Omental fat pad (tissue), 4 donors: ENCODE measurements around the gene CENPN. TPM values are rescaled to one million over a fixed set of nuclear protein-coding genes. Genes with fewer than 3 reads are reported as not detected.

Experiments used
- ATAC-seq: fragments of 150-250 bp; one replicate; pipeline ENCODE4 v1.9.1; 2016; ENCODE audit warnings: mild to moderate bottlenecking, moderate library complexity; ENCODE audit not compliant: low FRiP score
- DNase-seq: peaks from one replicate; pipeline ENCODE4 v3.0.0-alpha.2; 2019; ENCODE audit warnings: low spot score
- total RNA-seq, 4 donors: library from RNA; depleted of rRNA; stranded (reverse); fragments of >200 nt; gene quantifications; one replicate each; pipeline ENCODE4 v1.1.0, GENCODE V29; 2016
- TF ChIP-seq, protein P1 (sequence below), 3 donors: fragments of 450-650 bp; IDR thresholded peaks; one replicate each; pipeline ENCODE4 v1.5.1; 2016 to 2017; ENCODE audit warnings: antibody characterized with exemption in 3 of 3, mild to moderate bottlenecking in 3 of 3, moderate library complexity in 2 of 3

Gene CENPN
- total RNA-seq, 4 donors from 2014 or later, result 4.5 to 12.0 (median 8.4) TPM

DNA sequence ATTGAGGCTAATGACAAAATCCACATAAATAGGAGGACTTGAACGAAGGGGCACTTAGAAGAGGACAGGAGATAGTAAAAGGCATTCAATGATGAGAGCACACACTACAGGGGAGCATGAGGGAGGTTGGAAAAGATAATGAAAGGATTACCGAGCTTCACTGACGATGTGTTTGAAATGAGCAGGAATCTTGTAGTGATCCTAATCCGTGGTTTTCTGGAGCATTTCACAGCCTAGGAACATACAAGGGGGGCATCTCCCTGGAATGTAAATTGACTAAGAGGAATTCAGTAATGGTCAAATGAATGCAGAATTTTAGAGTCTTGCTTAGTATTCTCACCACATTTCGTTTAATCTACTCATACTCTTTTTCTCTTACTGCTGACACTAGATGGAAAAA is 33.8 kb downstream of the CENPN start:
- TF ChIP-seq, protein P1, sequence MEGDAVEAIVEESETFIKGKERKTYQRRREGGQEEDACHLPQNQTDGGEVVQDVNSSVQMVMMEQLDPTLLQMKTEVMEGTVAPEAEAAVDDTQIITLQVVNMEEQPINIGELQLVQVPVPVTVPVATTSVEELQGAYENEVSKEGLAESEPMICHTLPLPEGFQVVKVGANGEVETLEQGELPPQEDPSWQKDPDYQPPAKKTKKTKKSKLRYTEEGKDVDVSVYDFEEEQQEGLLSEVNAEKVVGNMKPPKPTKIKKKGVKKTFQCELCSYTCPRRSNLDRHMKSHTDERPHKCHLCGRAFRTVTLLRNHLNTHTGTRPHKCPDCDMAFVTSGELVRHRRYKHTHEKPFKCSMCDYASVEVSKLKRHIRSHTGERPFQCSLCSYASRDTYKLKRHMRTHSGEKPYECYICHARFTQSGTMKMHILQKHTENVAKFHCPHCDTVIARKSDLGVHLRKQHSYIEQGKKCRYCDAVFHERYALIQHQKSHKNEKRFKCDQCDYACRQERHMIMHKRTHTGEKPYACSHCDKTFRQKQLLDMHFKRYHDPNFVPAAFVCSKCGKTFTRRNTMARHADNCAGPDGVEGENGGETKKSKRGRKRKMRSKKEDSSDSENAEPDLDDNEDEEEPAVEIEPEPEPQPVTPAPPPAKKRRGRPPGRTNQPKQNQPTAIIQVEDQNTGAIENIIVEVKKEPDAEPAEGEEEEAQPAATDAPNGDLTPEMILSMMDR (IDR thresholded peaks at IDR 0.05), result no peak
- DNase-seq (no peak), ATAC-seq (no peak)

DNA sequence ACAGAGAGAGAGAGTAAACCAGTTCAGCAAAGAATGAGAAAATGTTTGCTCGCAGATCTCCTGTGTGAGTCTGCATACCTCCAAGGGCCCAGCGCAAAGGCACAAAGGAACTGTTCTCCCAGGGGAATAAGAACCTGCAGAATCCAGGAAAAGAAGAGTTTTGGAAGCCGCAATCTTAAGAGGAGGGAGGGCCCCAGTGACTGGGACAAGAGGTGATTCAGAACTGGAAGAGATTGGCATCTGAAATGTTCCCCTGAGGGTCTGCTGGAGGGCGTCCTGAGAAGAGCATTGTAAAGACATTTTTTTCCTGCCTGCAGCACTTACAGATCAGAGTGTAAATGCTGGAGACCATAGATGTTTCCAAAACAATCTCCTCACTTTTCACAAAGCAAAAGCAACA is 34.7 kb downstream of the CENPN start:
- TF ChIP-seq, protein P1 (IDR thresholded peaks at IDR 0.05), result no peak
- DNase-seq (no peak), ATAC-seq (no peak)

DNA sequence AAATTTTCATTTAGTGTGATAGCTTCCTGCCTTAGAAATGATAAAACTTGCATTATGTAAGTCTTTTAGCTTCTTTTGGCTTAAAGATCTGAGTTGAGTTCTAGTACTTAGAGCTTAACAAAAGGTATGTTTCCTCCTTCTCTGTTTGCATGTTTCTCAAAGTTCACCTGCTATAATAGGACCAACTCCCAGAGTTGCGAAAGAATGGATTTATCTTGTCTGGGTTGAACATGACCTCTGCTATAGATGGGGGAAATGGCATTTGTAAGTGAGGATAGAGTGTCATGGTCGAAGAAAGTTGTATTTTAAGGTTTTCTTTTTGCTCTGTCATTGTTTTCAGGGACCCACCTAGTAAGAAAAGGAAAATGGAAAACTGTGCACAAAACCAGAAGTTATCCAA is 35.8 kb downstream of the CENPN start:
- ATAC-seq (no peak), DNase-seq (no peak)
- TF ChIP-seq, protein P1 (IDR thresholded peaks at IDR 0.05), result no peak

DNA sequence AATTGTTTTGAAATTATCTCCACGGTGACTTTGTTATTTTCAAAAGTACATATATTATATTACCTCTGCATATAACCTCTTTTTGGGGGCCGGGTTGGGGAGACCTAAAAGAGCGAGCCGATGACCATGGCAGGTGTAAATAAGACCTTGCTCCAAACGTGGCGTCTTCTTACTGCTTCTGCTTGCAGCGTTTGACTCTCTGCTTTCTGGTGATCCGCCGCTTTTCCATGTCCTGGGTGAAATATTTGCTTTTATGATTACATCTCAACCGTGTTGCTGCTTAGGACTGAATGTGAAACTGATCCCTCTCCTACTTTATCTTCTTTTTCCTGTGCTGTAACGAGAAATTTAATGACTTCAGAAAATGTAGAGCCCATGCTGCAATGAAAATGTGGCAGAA is 46.7 kb downstream of the CENPN start:
- DNase-seq (no peak), ATAC-seq (no peak)
- TF ChIP-seq, protein P1 (IDR thresholded peaks at IDR 0.05), result no peak

DNA sequence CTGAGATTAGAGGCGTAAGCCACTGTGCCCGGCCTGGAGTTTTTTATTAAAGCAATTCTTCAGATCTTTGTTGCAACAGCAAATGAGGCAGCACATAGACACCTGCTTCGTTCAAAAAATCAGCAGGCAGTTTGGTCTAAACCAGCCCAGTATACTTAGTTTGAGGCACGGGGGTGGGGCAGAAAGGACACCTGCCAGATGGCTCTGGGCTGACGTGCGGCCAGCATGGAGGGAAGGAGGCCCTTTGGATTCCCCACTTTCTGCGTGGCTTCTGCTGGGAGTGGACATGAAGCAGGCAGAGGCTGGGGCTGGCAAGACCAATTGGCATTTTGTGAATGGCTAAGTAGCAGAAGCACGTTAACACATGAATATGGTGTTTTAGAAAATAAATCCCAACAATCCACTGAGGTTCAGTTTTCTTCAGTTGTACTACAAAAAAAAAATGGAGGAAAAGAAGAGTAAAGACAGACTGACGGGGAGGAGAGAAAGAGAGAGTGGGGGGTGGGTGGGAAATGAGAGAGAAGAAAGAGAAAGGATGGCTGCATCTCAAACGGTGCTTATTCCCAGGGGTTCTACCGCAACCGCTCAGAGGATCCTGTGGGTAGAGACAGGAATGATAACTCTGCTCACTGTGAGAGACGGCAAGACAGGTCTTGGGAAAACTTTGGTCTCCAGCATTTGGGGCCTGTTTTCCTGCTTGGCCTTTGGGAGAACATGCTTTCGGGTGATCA is 53.7 kb downstream of the CENPN start:
- TF ChIP-seq, protein P1 (IDR thresholded peaks at IDR 0.05), result no peak
- DNase-seq, result no peak
- ATAC-seq, result no peak

DNA sequence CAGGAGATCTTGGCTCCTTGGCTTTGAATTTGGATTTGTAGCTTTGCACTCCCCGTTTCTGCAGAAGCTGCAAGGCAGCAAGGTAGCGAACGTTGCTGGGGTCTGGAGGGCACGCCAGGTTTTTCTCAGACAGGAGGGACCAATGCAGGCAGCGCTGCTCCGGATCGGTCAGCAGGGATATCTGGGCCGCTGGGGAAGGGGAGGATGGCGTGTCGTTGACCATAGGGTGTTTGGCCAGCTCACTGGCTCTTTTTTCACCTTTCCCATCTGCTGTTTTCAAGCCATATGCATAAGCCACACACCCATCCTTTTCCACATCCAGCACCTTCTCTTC is 54.3 kb downstream of the CENPN start:
- no peak for ATAC-seq
- TF ChIP-seq, protein P1 (IDR thresholded peaks at IDR 0.05), result no peak
- no peak for DNase-seq

DNA sequence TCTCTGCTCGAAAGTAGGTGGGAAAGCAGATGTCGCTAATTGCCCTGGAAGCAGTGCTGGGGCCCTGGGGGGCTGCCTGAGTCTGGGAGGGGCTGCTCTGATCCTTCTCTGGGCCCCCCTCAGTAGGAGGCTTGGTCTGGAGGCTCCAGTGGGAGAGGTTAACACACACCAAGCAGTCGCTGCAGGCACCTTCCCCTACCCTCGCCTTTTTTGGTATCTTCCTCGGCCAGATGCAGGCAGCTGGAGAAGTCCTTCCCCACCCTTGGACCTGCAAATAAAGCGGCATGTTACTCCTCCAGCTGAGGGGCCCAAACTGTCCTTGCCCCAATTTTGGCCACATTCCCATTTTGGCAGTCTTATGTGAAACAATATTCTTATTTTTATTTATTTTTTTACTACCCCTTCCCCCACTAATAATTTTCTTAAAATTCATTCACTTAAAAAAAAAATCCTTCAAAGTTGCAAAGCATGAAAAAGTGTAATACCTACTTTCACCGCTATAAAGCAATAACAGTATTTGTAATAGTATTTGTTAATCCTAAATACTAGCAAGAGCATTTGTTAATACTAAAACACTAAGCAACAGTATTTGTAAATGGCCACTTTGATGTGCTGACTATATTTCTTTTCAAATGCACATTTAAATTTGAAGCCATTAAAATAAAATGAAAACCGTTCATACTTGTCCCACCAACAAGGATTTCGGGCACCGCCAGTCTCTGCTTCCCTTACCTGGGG is 55.0 kb downstream of the CENPN start:
- no peak for DNase-seq
- ATAC-seq, result no peak
- TF ChIP-seq, protein P1 (IDR thresholded peaks at IDR 0.05), result no peak
